Measurements from ENCODE around the gene IFITM2. TPM values are rescaled to one million over a fixed set of nuclear protein-coding genes. Genes with fewer than 3 reads are reported as not detected.
A peak's percentile ranks its signal among the peaks of the same experiment; 100 is the strongest.

Gene IFITM2
- total RNA-seq, 4 donors from 2014 or later = 89.3 to 183 (median 126) TPM

GRCh38 chr11:296171-297050 lies 11.2 kb upstream of the IFITM2 start:
- no peak overlapping the region for H3K4me3 ChIP-seq
- peaks cover 0 to 35% of the 10 kb centered on the region in 2 donors for H3K36me3 ChIP-seq
- H3K4me1 ChIP-seq = peaks cover 0 to 15% (median 4%) of the 10 kb centered on the region in 3 donors
- TF ChIP-seq POLR2A (IDR thresholded peaks at IDR 0.05) (no peak), POLR2AphosphoS5 (IDR thresholded peaks at IDR 0.05) (no peak), EP300 (IDR thresholded peaks at IDR 0.05) (no peak), CTCF (IDR thresholded peaks at IDR 0.05) (no peak)
- no peak overlapping the region for H3K27ac ChIP-seq
- H3K27me3 ChIP-seq = peaks cover 59% of the 10 kb centered on the region
- ATAC-seq = no peak
- WGBS, 2 donors (ENCODE audit: low coverage in 1 of 2) = 40 to 80% methylated on average over 1 to 3 of the region's 35 CpGs
- H3K9me3 ChIP-seq = no peaks in the 10 kb centered on the region

GRCh38 chr11:297051-297585 lies 10.5 kb upstream of the IFITM2 start:
- Histone ChIP-seq H3K27ac (peak overlapping the region in 1 of 4 donors; percentile 47), H3K4me3 (no peak overlapping the region), H3K9me3 (no peaks in the 10 kb centered on the region), H3K36me3 (peaks cover 0 to 30% of the 10 kb centered on the region in 2 donors), H3K27me3 (peaks cover 59% of the 10 kb centered on the region), H3K4me1 (peaks cover 0 to 15% (median 4%) of the 10 kb centered on the region in 3 donors)
- TF ChIP-seq POLR2AphosphoS5 (IDR thresholded peaks at IDR 0.05) (no peak), EP300 (IDR thresholded peaks at IDR 0.05) (no peak), CTCF (IDR thresholded peaks at IDR 0.05) (no peak), POLR2A (IDR thresholded peaks at IDR 0.05) (no peak)
- no peak for ATAC-seq
- no CpG with 5 or more reads among the region's 13 CpGs for WGBS, 2 donors (ENCODE audit: low coverage in 1 of 2)

- no peaks in the 10 kb centered on the region for H3K9me3 ChIP-seq
- H3K4me1 ChIP-seq = peaks cover 0 to 15% (median 4%) of the 10 kb centered on the region in 3 donors
- TF ChIP-seq POLR2AphosphoS5 (IDR thresholded peaks at IDR 0.05) (no peak), EP300 (IDR thresholded peaks at IDR 0.05) (no peak)
- H3K4me3 ChIP-seq = no peak overlapping the region
- peaks cover 59% of the 10 kb centered on the region for H3K27me3 ChIP-seq
- WGBS, 2 donors (ENCODE audit: low coverage in 1 of 2) = 31 to 77% methylated on average over 3 to 14 of the region's 26 CpGs
- H3K27ac ChIP-seq = peak overlapping the region in 1 of 4 donors; percentile 47
- peaks cover 0 to 24% of the 10 kb centered on the region in 2 donors for H3K36me3 ChIP-seq
- ATAC-seq = peak; percentile 42
Observed at GRCh38 chr11:297586-298405, 9.8 kb upstream of the IFITM2 start.

- TF ChIP-seq CTCF (IDR thresholded peaks at IDR 0.05) = no peak
- TF ChIP-seq POLR2AphosphoS5 (IDR thresholded peaks at IDR 0.05) = no peak
- TF ChIP-seq EP300 (IDR thresholded peaks at IDR 0.05) = no peak
- no peak for TF ChIP-seq POLR2A (IDR thresholded peaks at IDR 0.05)
- no peak overlapping the region for H3K4me3 ChIP-seq
- WGBS, 2 donors (ENCODE audit: low coverage in 1 of 2) = no CpG with 5 or more reads among the region's 15 CpGs
- peaks cover 59% of the 10 kb centered on the region for H3K27me3 ChIP-seq
- no peak for ATAC-seq
- no peaks in the 10 kb centered on the region for H3K9me3 ChIP-seq
- H3K36me3 ChIP-seq = peaks cover 0 to 18% of the 10 kb centered on the region in 2 donors
- H3K4me1 ChIP-seq = peaks cover 0 to 15% (median 4%) of the 10 kb centered on the region in 3 donors
- peak overlapping the region in 1 of 4 donors; percentile 47 for H3K27ac ChIP-seq
Observed at GRCh38 chr11:298406-299065, 9.1 kb upstream of the IFITM2 start.

Measured in gastroesophageal sphincter (tissue), 4 donors.